Stimulated activated CD4-positive, alpha-beta T cell treated with anti-CD3 and anti-CD28 coated beads, Interleukin-12 subunit alpha, Interleukin-12 subunit beta, amount 100 ng/mL, for 24 hours (primary cell): ENCODE data around the gene ATAD1.
"Not testable (repeated sequence)": the region's sequence is repeated elsewhere in the genome, so short reads cannot be mapped to it uniquely, and the experiment has no call there.

ENCODE experiments used
- DNase-seq, 2 experiments: peaks; one replicate each; pipeline ENCODE4 v3.0.0-alpha.2; 2020; ENCODE audit warnings: low read depth in 2 of 2

The ATAD1 gene

DNA sequence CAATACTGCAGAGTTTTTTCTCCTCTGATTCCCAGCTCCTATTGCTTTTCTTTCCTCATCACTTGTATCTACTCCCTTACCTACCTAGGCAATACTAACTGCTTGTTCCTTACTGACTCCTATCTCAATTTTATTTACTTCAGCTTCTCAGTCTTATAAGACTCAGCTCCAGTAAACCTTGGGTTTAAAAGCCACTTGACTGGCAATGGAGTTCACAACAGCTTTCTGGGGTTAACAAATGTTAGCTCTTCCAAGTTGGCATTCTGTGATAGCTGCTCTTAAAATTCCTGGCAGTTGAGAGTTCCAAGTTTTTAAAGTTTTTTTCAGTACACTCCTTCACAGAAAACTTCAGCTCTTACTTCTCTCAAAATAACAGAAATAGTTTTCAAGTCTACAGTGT, 14.2 kb downstream of the ATAD1 start:
- DNase-seq, result no peak

DNA sequence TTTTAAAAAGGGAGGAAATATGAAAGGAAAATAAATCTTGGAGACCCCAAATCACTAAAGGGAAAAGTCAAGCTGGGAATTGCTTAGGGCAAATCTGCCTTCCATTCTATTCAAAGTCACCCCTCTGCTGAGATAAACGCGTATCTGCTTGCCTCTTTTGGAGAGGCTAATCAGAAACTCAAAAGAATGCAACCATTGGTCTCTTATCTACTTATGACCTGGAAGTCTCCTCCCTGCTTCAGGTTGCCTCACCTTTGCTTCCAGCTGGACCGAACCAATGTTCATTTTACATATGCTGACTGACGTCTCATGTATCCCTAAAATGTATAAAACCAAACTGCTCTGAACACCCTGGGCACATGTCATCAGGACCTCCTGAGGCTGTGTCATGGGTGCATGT, 14.7 kb downstream of the ATAD1 start:
- no peak for DNase-seq

DNA sequence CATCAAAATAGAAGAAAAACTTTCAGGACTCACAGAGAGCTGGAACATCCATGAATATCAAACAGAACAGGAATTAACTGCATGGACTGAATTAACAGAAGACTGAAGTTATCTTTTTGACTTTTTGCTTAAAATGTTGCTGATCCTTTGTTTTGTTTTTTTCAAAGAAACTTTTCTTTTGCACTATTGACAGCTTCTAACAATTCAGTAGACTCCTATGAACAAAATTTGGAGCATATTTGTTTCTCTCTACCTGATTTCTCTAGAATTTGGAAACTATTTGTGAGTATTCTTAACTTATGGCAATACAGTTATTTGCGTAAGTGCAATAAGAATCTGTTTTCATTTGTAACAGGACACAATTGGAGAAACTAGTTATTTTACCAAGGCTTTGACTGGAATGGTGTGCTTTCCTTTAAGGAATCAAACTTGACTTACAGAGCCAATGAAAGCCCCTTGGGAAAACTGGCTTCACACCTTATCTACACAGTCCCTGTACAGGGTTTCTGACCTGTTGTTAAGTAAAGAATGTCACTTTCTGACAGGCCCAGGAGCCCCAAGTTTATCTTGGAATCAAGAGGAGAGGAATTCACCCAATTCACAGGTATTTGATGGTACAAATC, 16.1 kb downstream of the ATAD1 start:
- DNase-seq, result not testable (repeated sequence)

- no peak for DNase-seq
These were observed 18.2 kb downstream of the ATAD1 start for GRCh38 chr10:87799860-87800259.

DNA sequence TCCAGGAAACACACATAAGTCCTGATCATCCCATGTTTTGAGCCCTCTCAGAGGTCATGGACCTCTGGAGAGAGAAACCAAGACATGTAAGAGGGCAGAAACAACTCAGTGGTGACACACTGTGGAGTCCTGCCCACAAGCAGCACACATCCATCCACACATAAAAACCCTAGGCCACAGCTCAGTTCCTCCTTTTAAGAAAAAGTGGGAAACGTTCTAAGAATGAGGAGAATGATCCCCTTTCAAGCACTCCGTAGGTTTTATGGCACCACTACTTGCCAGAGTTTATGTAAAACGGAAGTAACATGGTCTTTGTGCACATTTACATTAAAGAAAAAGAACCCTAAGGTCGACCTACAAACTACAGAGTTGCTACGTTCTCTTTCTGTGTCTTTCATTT, 19.9 kb downstream of the ATAD1 start:
- no peak for DNase-seq

DNA sequence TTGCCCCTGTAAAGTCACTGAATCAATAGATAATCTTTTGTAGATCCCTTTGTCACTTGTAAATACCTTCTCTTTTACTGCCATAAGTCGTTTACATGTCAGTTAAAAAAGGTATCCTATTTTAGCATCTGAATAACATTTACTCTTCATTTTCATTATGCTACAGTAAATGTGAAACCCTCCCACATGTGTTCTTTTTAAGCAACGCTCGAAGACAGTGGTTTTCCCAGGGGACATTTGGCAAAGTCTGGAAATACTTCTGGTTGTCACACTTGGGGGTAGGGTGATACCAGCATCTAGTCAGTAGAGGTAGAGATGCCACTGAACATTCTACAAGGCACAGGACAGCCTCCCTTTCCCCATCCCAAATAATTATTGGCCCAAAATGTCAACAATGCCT, 23.7 kb downstream of the ATAD1 start:
- no peak for DNase-seq

- no peak for DNase-seq
These were observed 27.8 kb downstream of the ATAD1 start for GRCh38 chr10:87790185-87790584.

GRCh38 chr10:87786421-87786820, 31.6 kb downstream of the ATAD1 start:
- DNase-seq, result no peak

GRCh38 chr10:87782721-87783120, 35.3 kb downstream of the ATAD1 start:
- DNase-seq, result no peak

GRCh38 chr10:87781545-87781944, 36.5 kb downstream of the ATAD1 start:
- no peak for DNase-seq

DNA sequence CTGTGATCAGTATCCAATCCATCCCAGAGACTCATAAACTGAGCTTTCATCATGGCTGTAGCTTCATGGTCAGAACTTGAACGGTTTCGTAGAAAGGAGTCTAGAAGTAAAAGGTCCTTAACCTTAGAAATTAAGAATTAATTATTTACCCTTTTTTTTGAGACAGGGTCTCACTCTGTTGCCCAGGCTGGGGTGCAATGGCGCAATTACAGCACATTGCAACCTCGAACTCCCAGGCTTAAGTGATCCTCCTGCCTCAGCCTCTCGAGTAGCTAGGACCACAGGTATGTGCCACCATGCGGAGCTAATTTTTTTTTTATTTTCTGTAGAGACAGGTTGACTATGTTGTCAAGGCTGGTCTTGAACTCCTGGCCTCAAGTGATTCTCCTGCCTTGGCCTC, 41.7 kb downstream of the ATAD1 start:
- no peak for DNase-seq

- DNase-seq, result no peak
These were observed 42.3 kb downstream of the ATAD1 start for GRCh38 chr10:87775766-87776165.

GRCh38 chr10:87771871-87772500, 46.0 kb downstream of the ATAD1 start:
- DNase-seq, result no peak

GRCh38 chr10:87767253-87767652, 50.8 kb downstream of the ATAD1 start:
- DNase-seq, result no peak

- no peak for DNase-seq
These were observed 52.2 kb downstream of the ATAD1 start for GRCh38 chr10:87765666-87766376.

DNA sequence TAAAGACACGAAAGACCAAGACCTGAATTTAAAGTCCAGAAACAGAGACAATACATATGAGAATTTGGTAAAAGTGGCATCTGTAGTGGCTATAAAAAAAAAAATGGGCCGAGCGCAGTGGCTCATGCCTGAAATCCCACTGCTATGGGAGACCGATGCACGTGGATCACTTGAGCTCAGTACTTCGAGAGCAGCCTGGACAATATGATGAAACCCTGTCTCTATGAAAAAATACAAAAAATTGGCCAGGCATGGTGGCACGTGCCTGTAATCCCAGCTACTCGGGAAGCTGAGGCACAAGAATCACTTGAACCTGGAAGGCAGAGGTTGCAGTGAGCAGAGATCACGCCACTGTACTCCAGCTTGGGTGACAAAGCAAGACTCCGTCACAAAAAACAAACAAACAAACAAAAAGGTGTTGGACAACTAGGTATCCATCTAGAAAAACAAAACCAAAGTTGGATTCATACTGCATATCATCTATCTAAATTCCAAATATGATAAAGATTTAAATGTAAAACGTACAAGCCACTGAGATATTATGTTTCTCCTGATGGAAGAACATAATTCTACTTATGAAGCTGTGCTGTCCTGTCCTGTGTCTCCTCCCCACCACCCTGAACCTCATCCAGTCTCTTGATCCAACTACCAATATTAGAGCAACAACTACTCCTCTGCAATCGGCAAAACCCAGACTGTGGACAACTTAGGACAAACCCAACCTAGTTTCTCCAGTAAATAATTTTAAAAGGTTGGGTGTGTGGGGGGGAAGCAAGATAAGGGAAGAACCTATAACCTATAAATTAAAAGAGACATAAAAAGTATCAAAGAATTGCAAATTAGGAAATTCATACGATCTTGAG, 53.7 kb downstream of the ATAD1 start:
- DNase-seq, result no peak

GRCh38 chr10:87763086-87763861, 54.8 kb downstream of the ATAD1 start:
- no peak for DNase-seq

DNA sequence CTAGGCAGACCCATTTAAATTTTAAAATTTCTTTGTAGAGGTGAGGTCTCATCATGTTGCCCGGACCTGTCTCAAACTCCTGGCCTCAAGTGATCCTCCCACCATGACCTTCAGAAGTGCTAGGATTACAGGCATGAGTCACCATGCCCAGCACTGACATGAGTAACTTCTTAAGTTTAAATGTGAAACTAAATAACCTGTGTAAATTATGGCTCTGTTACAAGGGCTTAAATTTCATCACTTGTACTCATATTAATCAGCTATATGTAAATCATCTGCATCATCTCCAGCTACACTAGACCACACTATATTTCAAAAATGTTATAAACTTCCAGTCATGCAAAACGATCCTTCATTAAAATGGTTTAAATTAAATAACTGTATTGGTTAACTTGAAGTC, 56.1 kb downstream of the ATAD1 start:
- DNase-seq, result peak; percentile 9 to 25

GRCh38 chr10:87761153-87761552, 56.9 kb downstream of the ATAD1 start:
- DNase-seq, result no peak

DNA sequence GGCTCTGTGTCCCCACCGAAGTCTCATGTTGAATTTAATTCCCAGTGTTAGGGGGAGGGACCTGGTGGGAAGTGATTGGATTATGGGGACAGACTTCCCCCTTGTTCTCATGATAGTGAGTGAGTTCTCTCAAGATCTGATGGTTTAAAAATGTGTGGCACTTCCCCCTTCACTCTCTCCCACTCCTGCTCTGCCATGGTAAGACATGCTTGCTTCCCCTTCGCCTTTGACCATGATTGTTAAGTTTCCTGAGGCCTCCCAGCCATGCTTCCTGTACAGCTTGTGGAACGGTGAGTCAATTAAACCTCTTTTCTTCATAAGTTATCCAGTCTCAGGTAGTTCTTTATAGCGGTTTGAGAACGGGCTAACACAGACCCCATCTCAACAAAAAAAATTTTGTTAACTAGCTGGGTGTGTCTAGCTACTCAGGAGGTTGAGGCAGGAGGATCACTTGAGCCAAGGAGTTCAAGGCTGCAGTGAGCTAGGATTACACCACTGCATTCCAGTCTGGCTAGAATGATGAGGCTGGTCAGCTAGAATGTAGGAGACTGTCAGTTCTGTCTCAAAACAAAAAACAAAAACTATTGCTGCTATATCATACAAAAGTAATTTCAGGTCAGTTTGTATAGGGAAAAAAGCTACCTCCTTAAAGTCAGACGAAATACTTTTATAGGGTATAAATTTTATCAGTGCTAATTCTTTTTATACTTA, 57.7 kb downstream of the ATAD1 start:
- DNase-seq, result no peak

GRCh38 chr10:87759551-87759950, 58.5 kb downstream of the ATAD1 start:
- no peak for DNase-seq
